Fibroblast of the aortic adventitia (primary cell): ENCODE measurements around the gene ALDH1A1. TPM values are rescaled to one million over a fixed set of nuclear protein-coding genes. Genes with fewer than 3 reads are reported as not detected.

Experiments
- DNase-seq: peaks from one replicate; pipeline ENCODE4 v3.0.0-alpha.2; 2010; ENCODE audit warnings: low read depth
- H3K4me3 ChIP-seq: 2 replicates; pipeline ENCODE4 v1.5.1; 2011; ENCODE audit warnings: low read depth, mild to moderate bottlenecking, control low read depth, low read length, moderate library complexity
- CTCF ChIP-seq: IDR thresholded peaks from 2 replicates; pipeline ENCODE4 v1.5.1; 2011; ENCODE audit warnings: mild to moderate bottlenecking, low read length, control low read depth, inconsistent platforms; ENCODE audit not compliant: insufficient read depth
- total RNA-seq: library from RNA; depleted of rRNA; stranded (reverse); fragments of >200 nt; gene quantifications from 2 replicates; pipeline ENCODE4 v1.2.3, GENCODE V29; 2012; ENCODE audit warnings: low replicate concordance

ALDH1A1 gene
- total RNA-seq, 1 donor, result 8.8 TPM

DNA sequence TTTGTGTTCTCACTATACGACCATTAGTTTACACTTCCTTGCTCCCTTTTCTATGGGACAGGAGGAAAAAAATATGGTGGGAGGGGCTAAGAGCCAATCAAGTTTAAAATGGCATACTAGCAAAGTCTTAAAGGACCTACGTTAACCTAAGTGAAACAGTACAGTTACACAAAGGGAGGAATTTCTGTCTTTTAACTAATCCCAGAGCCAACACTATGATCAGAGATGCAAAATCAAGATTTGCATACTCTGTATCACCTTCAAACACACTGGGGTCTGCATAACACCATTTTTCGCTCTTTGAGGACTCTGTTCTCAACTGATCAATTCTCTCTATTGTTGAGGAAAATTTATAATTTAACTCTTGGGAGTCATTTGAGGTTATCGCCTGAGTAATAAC lies 49.8 kb downstream of the ALDH1A1 start:
- TF ChIP-seq CTCF, result no peak
- H3K4me3 ChIP-seq, result no peak overlapping the region
- DNase-seq, result no peak

DNA sequence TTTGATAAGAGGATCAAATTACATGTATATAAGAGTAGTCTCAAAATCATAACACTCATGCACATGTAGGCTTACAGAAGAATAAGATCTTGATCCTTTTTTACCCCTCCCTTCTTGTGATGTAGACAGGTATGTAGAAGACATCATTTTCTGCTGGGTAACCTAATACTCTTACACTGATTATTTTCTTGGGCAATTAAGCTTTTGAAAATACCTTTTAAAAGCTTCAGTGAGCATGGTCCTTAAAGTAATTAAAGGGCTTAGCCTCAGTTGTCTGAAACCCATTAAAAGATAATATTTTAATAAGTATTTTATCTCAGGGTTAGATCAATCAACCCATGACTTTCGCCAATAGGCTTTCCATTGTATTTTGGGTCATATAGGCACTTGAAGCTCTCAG lies 50.6 kb downstream of the ALDH1A1 start:
- DNase-seq, result no peak
- no peak for TF ChIP-seq CTCF
- no peak overlapping the region for H3K4me3 ChIP-seq

- no peak for DNase-seq
- no peak overlapping the region for H3K4me3 ChIP-seq
- TF ChIP-seq CTCF, result no peak
Measured at GRCh38 chr9:72899734-72900477, 52.9 kb downstream of the ALDH1A1 start.

DNA sequence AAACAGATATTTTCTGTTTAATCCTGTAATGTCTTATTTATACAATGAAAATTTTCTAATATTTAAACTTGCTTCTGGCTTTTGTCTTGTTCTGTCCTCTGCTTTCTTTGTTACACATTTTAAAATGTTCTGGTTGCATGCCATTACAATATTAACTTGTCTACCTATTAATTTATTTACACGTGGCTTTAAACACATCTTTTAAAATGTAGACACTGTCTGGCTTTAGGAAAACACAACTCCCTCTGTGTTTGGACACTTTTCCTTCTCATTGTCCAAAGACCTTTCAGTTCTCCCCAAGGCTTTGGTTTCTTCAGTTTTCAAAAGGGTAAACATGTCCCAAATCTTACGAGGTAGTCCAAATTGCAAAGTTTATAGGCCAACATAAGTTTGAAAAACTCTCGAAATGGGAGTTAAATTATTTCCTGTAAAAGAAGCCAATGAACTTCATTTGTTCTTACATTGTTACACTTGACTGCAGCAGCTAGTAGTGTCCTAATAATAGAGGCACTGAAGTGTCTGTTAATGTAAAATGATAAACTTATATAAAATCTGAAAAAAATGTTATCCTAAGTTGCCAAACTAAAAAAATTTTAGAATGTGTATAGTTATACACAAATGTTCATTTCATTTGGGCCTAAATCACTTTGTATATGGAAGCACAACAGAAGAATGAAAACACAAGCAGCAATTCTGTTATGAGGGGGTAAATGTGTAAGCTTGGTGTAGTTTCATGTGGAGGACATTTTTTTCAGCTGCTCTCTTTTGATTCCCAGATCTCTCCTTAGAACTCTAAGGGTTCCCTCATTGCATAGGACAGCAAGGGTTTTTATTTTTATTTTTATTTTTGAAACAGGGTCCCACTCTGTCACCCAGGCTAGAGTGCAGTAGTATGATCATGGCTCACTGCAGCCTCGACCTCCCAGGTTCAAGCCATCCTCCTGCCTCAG lies 53.8 kb downstream of the ALDH1A1 start:
- no peak for TF ChIP-seq CTCF
- no peak for DNase-seq
- H3K4me3 ChIP-seq, result no peak overlapping the region

DNA sequence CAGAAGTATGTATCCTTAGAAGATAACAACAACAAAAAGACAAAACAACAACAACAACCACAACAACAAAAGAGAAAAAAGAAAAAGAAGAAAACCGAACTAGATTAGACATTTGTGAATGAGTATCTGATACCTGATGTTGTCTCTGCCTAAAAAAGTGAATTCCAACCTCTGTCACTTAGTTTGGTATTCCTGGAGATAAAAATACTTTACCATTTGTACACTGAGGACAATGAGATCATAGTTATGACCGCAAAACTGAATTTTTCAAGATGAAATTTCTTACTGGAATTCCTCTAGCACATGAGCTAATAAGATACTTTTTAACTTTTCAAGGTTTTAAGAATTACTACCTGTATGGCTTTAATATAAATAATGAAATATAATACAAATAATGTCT lies 54.5 kb downstream of the ALDH1A1 start:
- no peak overlapping the region for H3K4me3 ChIP-seq
- no peak for DNase-seq
- TF ChIP-seq CTCF, result no peak

DNA sequence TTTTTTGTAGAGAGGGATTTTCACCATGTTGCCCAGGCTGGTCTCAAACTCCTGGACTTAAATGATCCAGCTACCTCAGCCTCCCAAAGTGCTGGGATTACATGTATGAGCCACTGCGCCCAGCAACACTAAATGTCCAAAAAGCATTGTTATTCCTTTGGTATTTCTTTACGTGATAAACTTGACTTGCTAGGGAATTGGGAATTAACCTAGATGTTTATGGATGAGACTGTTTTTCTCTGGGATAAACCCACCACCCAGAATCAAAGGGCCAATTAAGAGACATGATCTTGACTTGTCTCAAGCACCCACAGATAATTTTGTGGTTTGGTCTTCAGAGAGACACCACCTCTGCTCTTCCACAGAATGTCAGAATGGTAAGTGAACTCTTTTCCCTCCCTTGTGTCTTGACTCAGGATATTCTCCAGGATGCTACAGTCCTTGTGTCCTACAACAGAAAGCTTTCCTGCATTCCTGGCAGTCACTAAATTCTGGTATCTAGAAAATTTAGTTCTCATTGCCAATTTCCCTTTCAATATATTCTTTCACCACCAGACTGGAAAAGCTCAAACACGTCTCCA lies 55.7 kb downstream of the ALDH1A1 start:
- DNase-seq, result no peak
- no peak for TF ChIP-seq CTCF
- no peak overlapping the region for H3K4me3 ChIP-seq
